VCaP (cell line): ENCODE results near the gene RAB6A.
"Not testable (repeated sequence)": the region's sequence is repeated elsewhere in the genome, so short reads cannot be mapped to it uniquely, and the experiment has no call there.

Experiments
- H3K27ac ChIP-seq: fragments of 450-650 bp; 2 replicates; pipeline ENCODE4 v1.5.1; 2017
- TF ChIP-seq, protein P1 (sequence below): fragments of 450-650 bp; conservative IDR thresholded peaks from 2 replicates; pipeline ENCODE4 v1.5.1; 2017; ENCODE audit warnings: mild to moderate bottlenecking, moderate library complexity

RAB6A gene

DNA sequence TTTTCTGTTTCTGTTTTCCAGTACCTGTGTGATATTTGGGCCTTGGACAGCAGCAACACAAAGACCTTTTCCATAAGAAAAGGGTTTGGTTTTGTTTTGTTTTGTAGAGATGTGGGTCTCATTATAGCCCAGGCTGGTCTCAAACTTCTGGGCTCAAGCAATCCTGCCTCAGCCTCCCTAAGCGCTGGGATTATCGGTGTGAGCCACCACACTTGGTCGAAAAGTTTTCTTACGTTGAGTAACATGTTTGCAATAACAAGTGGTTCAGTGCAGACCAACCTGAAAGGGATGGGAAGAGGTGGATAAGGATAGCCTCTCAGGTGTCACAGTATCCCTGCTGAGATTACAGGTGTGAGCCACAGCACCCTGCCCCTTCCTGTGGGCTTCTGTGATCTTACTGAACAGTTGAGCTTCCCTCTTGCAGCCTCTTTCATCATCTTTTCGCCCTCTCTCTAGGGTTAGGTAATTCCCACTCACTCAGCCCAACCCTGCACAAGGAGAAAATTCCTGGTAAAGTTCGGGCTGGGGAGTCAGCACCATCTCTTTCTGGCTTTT, 23.3 kb upstream of the RAB6A start:
- no peak overlapping the region; the same call in 1 of the 2 replicates for H3K27ac ChIP-seq
- TF ChIP-seq, protein P1, sequence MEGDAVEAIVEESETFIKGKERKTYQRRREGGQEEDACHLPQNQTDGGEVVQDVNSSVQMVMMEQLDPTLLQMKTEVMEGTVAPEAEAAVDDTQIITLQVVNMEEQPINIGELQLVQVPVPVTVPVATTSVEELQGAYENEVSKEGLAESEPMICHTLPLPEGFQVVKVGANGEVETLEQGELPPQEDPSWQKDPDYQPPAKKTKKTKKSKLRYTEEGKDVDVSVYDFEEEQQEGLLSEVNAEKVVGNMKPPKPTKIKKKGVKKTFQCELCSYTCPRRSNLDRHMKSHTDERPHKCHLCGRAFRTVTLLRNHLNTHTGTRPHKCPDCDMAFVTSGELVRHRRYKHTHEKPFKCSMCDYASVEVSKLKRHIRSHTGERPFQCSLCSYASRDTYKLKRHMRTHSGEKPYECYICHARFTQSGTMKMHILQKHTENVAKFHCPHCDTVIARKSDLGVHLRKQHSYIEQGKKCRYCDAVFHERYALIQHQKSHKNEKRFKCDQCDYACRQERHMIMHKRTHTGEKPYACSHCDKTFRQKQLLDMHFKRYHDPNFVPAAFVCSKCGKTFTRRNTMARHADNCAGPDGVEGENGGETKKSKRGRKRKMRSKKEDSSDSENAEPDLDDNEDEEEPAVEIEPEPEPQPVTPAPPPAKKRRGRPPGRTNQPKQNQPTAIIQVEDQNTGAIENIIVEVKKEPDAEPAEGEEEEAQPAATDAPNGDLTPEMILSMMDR: no peak

DNA sequence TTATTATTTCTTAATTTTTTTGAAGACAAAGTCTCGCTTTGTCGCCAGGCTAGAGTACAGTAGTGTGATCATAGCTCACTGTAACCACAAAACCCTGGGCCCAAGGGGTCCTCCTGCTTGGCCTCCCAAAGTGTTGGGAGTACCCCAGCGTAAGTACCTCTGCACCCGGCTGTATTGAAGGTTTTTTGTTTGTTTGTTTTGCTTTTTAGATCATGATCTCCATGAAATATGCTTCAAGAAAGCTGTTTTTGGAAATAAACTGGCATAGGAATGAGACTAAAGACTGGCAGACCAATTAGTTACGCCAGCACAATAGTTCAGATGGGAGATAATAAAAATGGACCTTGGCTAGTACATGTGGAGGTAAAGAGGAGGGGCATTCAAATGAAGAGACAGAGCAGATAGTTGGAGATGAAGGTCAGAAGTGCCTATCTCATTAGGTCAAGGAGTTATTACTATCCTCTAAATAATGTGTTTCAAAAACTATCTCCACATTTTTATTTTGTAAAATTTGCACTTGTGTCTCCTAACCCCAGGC, 22.7 kb upstream of the RAB6A start:
- no peak overlapping the region; the same call in 1 of the 2 replicates for H3K27ac ChIP-seq
- TF ChIP-seq, protein P1: no peak

DNA sequence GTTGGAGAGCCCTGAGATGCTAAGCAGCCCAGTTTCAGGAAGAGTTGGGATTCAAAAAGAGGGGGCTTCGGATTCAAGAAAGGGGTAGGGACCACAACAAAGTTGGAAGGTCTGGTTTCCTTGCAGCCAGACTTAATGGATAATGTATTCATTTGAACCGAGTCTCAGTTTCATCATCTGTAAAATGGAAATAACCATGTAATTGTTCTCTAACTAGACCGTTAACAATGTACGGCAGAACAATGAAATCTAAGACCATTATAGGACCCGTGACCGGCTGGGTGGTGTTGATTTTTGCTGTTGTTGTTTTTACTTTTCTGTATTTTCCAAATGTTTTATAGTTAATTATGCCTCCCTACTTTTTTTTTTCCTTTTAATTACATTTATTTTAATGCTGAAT, 20.4 kb upstream of the RAB6A start:
- TF ChIP-seq, protein P1: no peak

DNA sequence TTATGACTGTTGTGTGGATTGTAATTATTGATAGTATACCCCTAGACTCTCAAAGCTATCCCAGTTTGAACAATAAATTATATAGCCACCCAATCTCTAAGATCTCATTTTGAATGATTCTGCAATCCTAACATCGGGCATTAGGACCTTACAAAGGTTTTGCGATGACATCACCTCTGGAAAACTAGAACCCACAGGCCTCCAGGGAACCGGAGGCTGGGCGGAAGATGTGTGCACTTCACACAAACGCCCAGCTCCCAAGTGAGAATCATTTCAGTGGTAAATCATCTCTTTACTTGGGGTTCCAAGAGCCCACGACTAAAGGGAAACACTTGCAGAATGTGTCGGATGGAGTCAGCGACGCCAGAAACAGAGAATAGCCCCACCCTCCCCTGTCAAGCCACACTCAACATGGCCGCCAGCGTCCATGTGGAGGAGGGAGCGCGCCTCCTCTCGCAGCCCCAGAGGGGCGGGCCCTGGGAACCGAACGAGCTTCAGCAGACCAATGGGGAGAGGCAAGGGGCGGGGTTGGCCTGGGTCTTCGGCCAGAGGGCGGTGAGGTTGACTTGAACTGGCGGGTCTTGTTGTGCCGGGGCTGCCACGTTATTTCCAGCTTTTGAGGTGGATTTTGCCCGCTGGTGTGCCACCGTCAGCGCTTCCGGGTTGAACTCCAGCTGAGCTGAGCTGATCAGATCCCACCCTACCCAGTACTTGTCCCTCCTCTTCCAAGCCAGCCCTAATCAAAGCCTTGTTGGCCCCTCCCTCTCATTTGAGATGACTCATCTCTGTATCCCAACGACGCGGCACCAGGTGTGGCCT, 18.4 kb upstream of the RAB6A start:
- TF ChIP-seq, protein P1: no peak
- H3K27ac ChIP-seq: peak overlapping the region; percentile 93

More for the DNA sequence above, 20.4 kb upstream of the RAB6A start:
- H3K27ac ChIP-seq: no peak overlapping the region

DNA sequence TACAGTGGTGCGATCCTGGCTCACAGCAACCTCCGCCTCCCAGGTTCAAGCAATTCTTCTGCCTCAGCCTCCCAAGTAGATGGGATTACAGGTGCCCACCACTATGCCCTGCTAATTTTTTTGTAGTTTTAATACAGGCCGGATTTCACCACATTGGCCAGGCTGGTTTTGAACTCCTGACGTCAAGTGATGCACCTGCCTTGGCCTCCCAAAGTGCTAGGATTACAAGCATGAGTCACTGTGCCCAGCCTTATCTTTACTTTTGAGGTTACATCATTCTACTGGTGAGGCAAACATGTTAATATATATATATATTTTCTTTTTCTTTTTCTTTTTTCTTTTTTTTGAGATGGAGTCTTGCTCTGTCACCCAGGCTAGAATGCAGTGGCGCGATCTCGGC, 9.9 kb upstream of the RAB6A start:
- H3K27ac ChIP-seq: not testable (repeated sequence)

DNA sequence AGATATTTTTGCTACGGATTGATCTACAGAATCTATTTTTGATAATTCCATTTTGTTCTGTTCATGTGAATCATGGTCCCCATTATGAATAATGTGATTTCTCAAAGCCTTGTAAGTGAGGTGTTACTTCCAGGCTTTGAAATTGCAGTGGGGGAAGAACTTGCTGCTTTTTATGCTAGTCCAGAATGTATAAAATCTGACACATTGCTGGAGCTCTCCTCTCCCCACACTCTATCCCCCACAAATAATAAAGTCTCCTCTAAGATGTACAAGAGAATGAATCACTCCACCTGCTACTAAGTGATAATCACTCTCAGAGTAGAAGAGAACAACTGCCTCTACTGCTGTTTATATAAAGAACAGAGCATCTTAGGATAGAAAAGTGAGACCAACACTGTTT, 5.9 kb upstream of the RAB6A start:
- H3K27ac ChIP-seq: no peak overlapping the region
- TF ChIP-seq, protein P1: no peak

DNA sequence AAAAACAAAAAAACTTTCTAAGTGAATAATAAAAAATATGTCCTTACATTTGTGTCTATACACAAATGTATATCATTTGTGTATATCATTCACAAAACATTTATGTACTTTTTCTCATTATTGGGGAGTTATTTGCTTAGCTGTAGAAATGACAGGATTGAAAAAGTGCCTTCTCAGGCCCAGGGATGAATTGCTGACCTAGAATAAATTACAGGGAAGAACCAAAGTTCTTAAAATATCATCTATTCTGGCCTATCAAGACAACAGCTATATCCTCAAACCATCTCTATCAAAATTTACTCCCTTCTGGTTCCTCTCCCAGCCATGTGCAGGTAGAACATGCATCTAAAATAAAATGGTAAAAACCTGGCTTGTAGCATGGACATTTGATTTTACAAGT, 1.9 kb upstream of the RAB6A start:
- no peak overlapping the region for H3K27ac ChIP-seq
- TF ChIP-seq, protein P1: no peak

DNA sequence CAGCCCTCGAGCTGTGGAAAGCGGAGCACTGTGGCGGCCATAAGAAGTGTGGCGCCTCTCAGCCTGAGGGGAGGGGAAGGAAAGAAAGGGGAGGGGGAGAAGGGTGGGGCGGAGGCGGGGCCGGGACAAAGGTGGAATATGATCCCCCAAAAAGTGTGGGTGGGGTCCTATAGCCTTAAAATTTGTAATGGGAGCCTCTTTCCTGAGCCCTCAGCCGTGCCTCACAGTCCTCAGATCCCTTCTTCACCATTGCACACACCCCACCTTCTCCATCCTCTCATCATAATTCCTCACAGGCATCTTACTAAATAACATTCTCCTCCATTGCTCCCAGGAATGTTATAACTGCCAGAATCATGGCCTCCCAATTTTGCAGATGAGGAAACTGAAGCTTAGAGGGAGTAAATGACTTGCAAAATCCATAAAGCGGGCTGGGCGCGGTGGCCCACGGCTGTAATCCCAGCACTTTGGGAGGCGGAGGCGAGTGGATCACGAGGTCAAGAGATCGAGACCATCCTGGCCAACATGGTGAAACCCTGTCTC, 600 bp upstream of the RAB6A start:
- TF ChIP-seq, protein P1: no peak
- peak overlapping the region; percentile 97 for H3K27ac ChIP-seq
